Measurements from ENCODE around the gene RAB18.

DNA sequence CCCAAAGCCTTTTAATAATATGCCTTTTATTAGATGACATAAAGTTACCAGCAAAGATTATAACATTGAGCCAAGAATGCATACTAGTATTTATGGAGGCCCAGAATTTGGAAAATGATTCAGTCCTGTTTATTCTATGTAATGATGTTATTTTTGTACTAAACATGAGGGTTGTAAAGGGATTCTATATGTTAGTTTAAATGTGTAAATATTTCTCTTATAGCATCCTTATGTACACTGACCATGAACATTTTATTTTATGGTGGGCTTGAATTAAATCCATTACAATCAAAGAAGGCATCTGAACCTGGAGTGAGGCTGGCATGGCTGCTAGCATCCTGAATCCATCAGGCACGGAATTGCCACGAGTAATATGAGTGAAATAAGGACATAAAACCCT lies 80.2 kb downstream of the RAB18 start:
- TF ChIP-seq, protein P1, sequence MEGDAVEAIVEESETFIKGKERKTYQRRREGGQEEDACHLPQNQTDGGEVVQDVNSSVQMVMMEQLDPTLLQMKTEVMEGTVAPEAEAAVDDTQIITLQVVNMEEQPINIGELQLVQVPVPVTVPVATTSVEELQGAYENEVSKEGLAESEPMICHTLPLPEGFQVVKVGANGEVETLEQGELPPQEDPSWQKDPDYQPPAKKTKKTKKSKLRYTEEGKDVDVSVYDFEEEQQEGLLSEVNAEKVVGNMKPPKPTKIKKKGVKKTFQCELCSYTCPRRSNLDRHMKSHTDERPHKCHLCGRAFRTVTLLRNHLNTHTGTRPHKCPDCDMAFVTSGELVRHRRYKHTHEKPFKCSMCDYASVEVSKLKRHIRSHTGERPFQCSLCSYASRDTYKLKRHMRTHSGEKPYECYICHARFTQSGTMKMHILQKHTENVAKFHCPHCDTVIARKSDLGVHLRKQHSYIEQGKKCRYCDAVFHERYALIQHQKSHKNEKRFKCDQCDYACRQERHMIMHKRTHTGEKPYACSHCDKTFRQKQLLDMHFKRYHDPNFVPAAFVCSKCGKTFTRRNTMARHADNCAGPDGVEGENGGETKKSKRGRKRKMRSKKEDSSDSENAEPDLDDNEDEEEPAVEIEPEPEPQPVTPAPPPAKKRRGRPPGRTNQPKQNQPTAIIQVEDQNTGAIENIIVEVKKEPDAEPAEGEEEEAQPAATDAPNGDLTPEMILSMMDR (conservative IDR thresholded peaks at IDR 0.05; ENCODE audit: low read length), result no peak
- no peak for TF ChIP-seq EZH2phosphoT487 (IDR thresholded peaks at IDR 0.05; ENCODE audit: borderline replicate concordance)
